Activated CD4-positive, alpha-beta T cell treated with anti-CD3 and anti-CD28 coated beads, Interleukin-2, Interleukin-4, amounts not matched to agents 100 ng/mL and 50 ng/mL, durations not matched to agents 16 hours and 8 hours (primary cell): Measurements from ENCODE around the gene MYRF.

Experiments
- DNase-seq: peaks from one replicate; pipeline ENCODE4 v3.0.0-alpha.2; 2020; ENCODE audit warnings: low spot score

The MYRF gene

GRCh38 chr11:61795459-61795858 is 43.0 kb downstream of the MYRF start:
- DNase-seq = no peak

DNA sequence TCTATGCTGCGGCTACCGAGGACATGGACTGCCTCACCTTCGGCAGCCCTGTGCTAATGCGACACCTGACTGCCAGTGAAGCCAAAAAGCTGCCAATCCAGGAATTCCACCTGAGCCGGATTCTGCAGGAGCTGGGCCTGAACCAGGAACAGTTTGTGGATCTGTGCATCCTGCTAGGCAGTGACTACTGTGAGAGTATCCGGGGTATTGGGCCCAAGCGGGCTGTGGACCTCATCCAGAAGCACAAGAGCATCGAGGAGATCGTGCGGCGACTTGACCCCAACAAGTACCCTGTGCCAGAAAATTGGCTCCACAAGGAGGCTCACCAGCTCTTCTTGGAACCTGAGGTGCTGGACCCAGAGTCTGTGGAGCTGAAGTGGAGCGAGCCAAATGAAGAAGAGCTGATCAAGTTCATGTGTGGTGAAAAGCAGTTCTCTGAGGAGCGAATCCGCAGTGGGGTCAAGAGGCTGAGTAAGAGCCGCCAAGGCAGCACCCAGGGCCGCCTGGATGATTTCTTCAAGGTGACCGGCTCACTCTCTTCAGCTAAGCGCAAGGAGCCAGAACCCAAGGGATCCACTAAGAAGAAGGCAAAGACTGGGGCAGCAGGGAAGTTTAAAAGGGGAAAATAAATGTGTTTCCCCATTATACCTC is 43.6 kb downstream of the MYRF start:
- DNase-seq = no peak

- peak; percentile 68 for DNase-seq
Measured at GRCh38 chr11:61797263-61797944, 45.0 kb downstream of the MYRF start.

DNA sequence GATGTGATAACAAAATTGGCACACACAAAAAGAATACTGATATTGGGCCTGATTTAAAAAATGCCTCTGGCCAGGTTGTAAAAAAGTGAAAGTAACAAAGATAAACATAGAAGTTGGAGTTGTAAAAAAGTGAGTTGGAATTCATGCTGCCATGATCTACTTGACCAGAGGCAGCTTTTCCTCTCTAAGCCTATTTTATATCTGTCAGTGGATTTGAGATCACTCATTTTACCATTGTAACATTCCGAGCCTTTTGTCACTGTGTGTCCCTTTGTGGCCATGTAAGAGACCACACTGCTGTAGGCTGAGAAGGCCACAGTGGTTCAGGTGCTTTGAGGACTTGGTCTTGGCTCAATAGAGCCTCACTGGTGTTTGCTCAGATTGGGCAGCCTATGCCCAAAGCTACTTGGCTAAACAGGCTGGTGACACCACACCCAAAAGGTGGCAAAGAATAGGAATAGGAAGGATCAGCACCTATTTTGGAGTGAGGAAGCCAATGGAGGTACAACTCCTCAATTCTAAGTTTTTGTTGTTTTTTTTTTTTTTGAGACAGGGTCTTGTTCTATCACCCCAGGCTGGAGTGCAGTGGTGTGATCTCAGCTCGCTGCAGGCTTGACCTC is 47.3 kb downstream of the MYRF start:
- no peak for DNase-seq

DNA sequence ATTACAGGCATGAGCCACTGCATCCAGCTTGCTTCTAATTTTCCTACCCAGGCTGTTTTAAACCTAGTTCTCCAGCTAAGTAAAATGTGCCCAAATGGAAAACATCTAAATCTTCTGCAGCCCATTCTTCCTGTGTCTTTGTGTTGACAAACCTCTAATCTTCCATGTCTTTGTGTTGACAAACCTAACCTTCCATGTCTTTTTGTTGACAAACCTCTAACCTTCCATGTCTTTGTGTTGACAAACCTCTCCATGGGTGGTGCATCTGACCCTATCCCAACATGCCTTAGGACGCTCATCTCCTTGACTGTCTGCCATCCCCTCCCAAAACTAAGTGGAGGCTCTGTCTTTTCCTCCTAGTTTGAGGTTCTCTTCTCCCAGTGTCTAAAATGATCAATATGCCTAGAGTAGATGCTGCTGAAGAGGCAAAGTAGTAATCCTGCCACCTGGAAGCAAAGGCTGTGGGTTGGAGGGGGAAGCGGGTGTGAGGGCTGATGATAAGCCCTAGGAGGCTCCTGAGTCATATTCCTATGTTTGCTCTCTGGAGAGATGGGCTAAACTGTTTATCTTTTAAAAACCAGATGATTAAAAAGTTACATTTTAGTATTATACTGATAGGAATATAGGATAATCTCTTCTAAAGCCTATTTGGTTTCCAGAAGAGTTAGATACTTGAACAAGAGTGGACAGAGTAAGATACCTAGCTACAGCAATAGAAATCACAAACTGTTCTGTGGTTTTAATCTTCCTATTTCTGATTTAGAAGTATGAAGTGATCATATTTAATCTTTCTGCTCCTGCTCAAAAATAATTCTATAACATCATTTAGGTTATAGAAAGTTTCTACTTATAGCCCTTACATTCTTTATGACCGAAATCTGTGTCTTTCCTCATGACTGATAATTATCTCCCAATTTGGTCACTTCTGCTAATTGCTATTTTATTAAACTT is 48.2 kb downstream of the MYRF start:
- DNase-seq = no peak

DNA sequence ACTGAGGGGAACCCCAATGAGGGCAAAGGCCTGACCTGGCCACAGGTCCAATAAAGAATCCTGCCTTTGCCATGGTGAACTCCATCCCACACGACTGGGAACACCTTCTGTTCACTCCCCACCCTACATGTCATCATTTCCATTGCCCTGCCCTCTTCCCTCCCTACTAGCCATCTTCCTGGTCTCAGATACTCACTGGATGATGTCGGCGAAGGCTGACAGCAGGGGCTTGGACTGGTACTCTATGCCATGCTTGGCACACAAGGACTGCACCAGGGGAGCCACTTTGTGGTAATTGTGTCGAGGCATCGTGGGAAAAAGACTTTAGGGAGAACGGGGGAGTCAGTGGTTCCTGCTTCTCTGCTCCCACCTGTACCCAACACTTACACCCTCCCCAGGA is 50.2 kb downstream of the MYRF start:
- no peak for DNase-seq

DNA sequence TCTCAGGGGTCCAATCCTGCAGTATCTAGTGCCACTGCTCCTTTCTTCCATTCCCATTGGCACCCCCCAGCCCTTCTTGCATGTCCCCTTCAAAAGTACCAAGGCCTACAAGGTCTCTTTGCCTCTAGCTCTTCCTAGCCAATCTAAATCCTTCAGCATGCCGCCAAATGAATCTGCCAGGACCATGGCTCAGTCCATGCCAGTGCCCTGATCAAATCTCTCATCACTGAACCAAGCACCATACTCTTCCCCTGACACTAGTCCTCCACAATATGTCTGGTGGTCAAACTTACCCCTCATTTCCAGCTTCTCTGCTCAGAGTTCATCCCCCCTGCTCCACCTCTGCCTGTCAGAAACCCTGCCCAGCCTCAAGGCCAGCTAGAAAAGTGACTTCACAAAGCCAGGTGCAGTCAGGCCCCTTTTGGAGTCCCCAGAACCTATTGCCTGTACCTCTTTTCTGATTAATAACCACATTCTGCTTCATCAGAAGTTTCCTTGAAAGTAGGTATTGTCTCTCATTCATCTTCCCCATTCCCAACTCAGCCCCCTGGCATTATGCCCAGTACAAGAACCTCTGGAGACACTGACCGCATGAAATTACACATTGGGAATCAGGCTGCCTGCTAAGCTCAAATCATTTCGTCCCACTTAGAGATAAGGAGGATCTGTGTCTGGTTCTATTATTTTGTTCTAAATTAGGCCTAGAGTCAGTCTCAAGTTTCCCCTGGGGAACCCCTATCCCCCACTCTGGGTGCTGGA is 51.6 kb downstream of the MYRF start:
- no peak for DNase-seq

- DNase-seq = no peak
Measured at GRCh38 chr11:61805146-61805545, 52.7 kb downstream of the MYRF start.

GRCh38 chr11:61806785-61807184 is 54.3 kb downstream of the MYRF start:
- DNase-seq = no peak

- no peak for DNase-seq
Measured at GRCh38 chr11:61810671-61811175, 58.3 kb downstream of the MYRF start.

- no peak for DNase-seq
Measured at GRCh38 chr11:61811831-61812230, 59.4 kb downstream of the MYRF start.

DNA sequence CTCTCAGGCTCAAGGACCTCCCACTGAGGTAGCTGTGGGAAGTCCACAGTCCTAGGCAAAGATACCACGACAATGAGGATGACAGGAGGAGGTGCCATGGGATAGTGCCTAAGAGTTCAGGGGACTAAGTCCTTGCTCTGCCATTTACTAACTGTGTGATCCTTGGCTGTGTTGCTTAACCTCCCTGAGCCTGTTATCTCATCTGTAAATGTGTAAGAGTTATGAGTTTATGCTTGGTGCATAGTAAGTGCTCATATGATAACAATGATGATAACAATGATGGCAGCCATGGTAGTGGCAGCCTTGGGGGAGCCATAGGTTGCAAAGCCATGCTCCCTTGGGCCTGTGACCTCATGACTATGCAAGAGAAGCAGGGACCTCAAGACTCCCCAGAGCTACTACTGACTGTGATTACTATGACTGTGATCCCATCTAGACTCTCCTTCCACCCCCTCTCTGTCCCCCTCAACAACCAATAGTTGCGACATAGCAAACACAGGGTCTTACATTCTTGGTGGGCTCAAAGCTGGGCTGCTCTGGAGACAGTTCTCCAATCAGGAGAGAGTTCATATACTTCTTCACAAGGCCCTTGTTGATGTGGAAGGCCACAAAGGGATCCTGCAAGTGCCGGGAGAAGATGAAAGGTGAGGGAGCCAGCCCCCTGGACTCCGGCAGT is 60.4 kb downstream of the MYRF start:
- DNase-seq = no peak

DNA sequence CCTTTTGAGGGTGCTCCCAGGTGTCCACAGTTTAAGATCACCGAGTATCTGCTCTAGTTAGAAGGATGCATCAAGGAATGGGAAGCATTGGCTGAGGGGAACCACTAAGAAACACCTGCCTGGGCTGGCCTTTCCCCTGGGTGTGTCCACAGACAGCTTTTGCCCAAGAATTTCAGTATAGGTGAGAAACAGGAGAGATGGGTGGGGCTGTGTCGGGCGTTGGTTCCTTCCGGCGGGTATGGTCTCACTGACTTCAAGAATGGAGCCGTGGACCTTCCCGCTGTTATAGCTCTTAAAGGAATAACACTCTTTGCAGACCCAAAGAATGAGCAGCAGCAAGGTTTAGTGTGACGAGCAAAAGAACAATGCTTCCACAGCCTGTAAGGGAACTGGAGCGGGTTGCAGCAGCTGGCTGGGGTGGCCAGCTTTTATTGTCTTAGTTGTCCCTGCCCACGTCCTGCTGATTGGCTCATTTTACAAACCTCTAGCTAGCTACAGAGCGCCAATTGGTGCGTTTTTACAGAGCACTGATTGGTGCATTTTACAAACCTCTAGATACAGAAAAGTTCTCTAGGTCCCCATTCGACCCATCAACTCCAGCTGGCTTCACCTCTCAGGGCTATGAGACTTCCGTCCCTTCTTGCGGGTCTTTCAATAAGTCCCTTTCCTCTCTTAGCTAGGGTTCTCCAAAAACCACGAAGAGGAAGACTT is 62.0 kb downstream of the MYRF start:
- peak; percentile 51 for DNase-seq

GRCh38 chr11:61814958-61815789 is 62.7 kb downstream of the MYRF start:
- DNase-seq = peak; percentile 91

DNA sequence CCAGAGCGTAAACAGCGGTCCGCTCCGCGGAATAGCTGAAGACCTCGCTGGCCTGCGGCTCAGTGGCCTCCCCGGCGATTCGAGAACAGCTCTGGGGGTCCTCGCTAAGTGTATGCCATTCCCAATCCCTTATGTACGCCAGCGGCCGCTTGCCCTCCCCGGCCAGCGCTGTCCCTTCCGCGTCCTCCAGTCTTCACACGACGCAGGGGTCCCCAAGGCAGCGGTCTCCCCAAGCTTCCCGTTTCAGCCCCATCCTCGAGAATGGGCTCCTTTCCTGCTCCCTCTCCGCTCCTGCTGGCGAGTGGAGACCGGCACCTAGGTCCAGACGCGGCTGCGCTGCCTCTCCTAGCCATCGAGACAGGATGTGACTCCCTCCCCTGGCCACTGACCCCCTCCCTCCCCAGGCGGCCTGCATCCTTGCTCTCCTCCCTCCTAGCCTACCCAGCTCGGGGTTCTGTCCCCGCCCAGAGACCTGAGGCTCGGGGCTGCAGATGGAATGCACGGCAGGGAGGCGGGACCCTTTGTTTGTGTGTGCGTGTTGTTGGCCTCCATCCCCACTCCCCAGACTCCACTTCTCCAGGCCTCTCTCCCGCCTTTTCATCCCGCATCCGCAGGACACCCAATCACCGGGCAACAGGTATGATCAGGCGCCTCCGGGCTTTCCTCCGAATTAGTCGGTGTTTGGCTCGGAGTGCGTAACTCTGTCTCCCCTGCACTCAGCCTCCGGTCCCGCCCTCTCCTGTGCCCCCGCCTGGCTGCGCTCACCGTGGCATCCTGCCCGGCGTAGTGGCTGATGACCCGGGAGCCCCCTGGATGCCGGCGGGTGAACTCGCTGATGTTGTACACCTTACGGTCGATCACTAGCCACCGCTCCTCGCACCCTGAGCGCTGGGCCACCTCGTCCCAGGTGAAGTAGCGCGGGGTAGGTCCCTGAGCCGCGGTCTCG is 63.6 kb downstream of the MYRF start:
- peak; percentile 73 for DNase-seq

DNA sequence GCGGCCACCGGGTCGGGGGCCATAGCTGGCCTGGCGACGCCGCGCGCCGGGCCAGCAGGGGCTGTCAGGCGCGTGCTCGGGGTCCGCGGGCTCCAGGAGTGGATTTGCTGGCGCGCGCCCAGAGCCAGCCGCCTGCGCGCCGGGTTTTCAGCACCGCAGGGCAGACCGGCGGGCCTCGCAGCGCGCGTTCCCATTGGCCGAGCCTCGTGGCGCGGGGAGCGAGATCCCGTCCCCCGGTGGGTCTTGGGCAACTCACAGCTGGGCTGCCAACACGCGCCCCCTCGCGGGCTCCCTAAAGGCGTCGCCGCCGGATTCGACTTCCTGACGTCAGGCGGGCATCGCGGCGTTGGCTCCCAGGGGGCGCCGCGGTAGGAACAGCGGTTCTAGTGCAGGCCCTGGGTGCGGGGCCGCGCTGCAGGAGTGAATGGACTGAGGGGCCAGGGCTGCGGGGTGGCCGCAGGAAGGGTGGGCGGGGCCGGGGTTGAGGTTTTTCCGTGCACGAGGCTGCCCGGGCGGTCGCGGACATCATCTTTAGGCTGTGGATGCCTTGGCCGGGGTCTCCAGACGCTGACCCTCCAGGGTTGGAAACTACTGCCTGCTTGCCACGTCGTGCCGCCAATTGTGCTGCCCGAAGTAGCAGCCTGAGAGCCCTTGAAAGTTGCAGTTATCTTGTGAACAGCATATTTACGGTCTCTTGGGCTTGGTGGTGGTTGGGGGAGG is 64.5 kb downstream of the MYRF start, which contains the start of gene FADS1:
Gene FADS1, minus strand, starts transcription at position 268 of the 720 bp plus-strand sequence. Its CDS starts 74 bp downstream, at position 194.
- peak; percentile 96 for DNase-seq
